Measurements from ENCODE around the gene PPP4R2.
A peak's percentile ranks its signal among the peaks of the same experiment; 100 is the strongest.
"Not testable (repeated sequence)": the region's sequence is repeated elsewhere in the genome, so short reads cannot be mapped to it uniquely, and the experiment has no call there.

The PPP4R2 gene

DNA sequence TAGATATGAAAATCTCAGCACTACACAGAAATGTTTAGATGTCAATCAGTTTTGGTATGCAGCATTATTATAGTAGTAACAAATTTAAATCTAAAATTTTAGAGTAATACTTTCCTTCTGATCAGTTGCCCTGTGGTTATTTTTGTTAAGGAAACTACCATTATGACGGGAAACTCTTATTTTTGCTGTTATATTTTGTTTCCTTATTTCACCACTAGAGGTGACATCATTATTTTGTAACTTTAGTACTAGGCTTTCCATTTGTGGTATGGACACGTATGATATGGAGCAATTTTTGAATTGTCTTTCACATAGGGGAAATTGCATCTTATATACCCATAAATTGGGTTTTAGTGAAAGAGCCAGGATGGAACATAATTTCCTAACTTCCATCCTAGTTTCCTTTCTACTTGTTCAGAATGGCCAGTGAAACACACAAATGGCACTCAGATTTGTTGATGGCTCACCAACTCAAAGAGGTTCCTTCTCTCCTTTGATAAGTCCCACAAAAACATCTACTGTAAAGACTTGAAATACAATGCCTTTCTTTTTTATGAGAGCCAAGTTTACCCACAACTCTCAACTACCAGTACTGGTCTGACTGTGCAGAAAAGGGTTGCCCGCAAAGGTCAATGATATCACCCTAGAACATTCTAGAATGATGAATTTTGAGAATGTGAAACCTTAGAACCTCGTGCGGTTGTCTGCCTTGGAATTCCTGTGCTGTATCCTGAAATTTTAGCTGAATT lies 19.4 kb upstream of the PPP4R2 start:
- no peak for DNase-seq

- no peak for DNase-seq
Measured at GRCh38 chr3:72982609-72983366, 13.8 kb upstream of the PPP4R2 start.

GRCh38 chr3:72985576-72985975 lies 11.0 kb upstream of the PPP4R2 start:
- no peak for DNase-seq

GRCh38 chr3:72990701-72991395 lies 5.8 kb upstream of the PPP4R2 start:
- DNase-seq = no peak

GRCh38 chr3:72991522-72991921 lies 5.1 kb upstream of the PPP4R2 start:
- no peak for DNase-seq

DNA sequence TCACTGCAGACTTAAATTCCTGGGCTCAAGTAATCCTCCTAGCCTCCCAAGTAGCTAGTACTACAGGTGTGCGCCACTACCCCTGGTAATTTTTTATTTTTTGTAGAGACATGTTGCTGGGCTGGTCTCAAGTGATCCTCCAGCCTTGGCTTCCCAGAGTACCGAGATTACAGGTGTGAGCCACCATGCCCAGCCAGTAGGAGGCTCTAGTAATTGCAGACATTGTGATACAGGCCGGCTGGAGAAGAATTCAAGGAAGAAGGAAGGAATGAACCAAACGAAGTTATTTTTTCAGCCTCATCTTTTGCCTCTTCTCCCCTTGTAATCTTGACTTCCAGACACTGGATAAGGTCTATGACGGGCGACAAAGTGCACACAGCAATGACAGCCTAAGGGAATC lies 3.2 kb upstream of the PPP4R2 start:
- no peak for DNase-seq

GRCh38 chr3:72995337-72995736 lies 1.3 kb upstream of the PPP4R2 start:
- DNase-seq = no peak

GRCh38 chr3:72996121-72996472 lies 514 bp upstream of the PPP4R2 start:
- DNase-seq = no peak

- DNase-seq = peak; percentile 63
Measured at GRCh38 chr3:72997421-72997961, 880 bp downstream of the PPP4R2 start.

GRCh38 chr3:72998466-72998865 lies 1.9 kb downstream of the PPP4R2 start:
- no peak for DNase-seq

- DNase-seq = no peak
Measured at GRCh38 chr3:72999951-73000350, 3.3 kb downstream of the PPP4R2 start.

DNA sequence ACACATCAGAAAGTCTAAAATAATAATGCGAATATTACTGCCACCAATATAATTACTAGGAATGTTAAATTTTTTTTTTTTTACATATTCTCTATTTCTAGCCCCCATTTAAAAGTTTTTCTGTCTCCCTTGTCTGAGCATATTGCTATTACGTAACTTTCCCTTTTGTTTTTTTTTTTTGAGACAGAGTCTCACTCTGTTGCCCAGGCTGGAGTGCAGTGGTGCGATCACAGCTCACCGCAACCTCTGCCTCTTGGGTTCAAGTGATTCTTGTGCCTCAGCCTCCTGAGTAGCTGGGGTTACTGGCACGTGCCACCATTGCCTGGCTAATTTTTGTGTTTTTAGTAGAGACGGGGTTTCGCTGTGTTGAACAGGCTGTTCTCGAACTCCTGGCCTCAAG lies 6.4 kb downstream of the PPP4R2 start:
- not testable (repeated sequence) for DNase-seq

GRCh38 chr3:73004316-73004715 lies 7.7 kb downstream of the PPP4R2 start:
- no peak for DNase-seq

- no peak for DNase-seq
Measured at GRCh38 chr3:73007992-73008712, 11.5 kb downstream of the PPP4R2 start.

GRCh38 chr3:73009008-73009407 lies 12.4 kb downstream of the PPP4R2 start:
- no peak for DNase-seq

GRCh38 chr3:73009750-73010149 lies 13.1 kb downstream of the PPP4R2 start:
- DNase-seq = no peak

- DNase-seq = no peak
Measured at GRCh38 chr3:73010158-73010557, 13.5 kb downstream of the PPP4R2 start.

GRCh38 chr3:73018298-73018697 lies 21.7 kb downstream of the PPP4R2 start:
- DNase-seq = no peak

GRCh38 chr3:73018790-73019441 lies 22.3 kb downstream of the PPP4R2 start:
- no peak for DNase-seq

GRCh38 chr3:73021301-73021835 lies 24.8 kb downstream of the PPP4R2 start:
- no peak for DNase-seq

- DNase-seq = no peak
Measured at GRCh38 chr3:73024836-73025235, 28.2 kb downstream of the PPP4R2 start.
